CD4-positive, CD25-positive, alpha-beta regulatory T cell (primary cell): ENCODE data around the gene CAPN7. TPM values are rescaled to one million over a fixed set of nuclear protein-coding genes. Genes with fewer than 3 reads are reported as not detected.
A peak's percentile ranks its signal among the peaks of the same experiment; 100 is the strongest.

ENCODE experiments used
- ATAC-seq, 2 donors: fragments of 150-1000 bp; cut with Tn5 transposase; one replicate each; pipeline ENCODE4 v1.10.0; 2021; ENCODE audit warnings: low read depth in 2 of 2, moderate number of reproducible peaks in 2 of 2, moderate library complexity in 1 of 2
- DNase-seq, 3 donors: peaks; one replicate each; pipeline versions ENCODE4 v3.0.0 to v3.0.0-alpha.2; 2012 to 2022; ENCODE audit warnings: mixed read lengths in 1 of 3
- H3K27ac ChIP-seq: one replicate; pipeline ENCODE4 v1.7.0; 2013; ENCODE audit warnings: mild to moderate bottlenecking, low read length; ENCODE audit not compliant: insufficient read depth, poor library complexity, severe bottlenecking
- H3K27me3 ChIP-seq: one replicate; pipeline ENCODE4 v1.7.0; 2013; ENCODE audit warnings: low read length; ENCODE audit not compliant: control insufficient read depth, insufficient read depth
- H3K36me3 ChIP-seq: one replicate; pipeline ENCODE4 v1.7.0; 2013; ENCODE audit warnings: mild to moderate bottlenecking, low read length, moderate library complexity; ENCODE audit not compliant: control insufficient read depth, insufficient read depth
- H3K4me1 ChIP-seq: 2 replicates; pipeline ENCODE4 v1.7.0; 2013; ENCODE audit warnings: mild to moderate bottlenecking, low read length; ENCODE audit not compliant: insufficient read depth, control insufficient read depth, poor library complexity, severe bottlenecking
- H3K4me3 ChIP-seq: one replicate; pipeline ENCODE4 v1.7.0; 2013; ENCODE audit warnings: low read depth, mild to moderate bottlenecking, low read length, moderate library complexity
- H3K9me3 ChIP-seq, 2 experiments: 1 replicate in 1 of 2; 2 replicates in 1 of 2; pipeline ENCODE4 v1.7.0; 2013; ENCODE audit warnings: low read length in 2 of 2, mild to moderate bottlenecking in 1 of 2, moderate library complexity in 1 of 2; ENCODE audit not compliant: control insufficient read depth in 2 of 2
- H3K27ac Mint-ChIP-seq, 3 donors: one replicate each; pipeline ENCODE4 v1.8.0; 2020 to 2022; ENCODE audit warnings: mild to moderate bottlenecking in 3 of 3, mixed read lengths in 3 of 3, moderate library complexity in 2 of 3
- H3K27me3 Mint-ChIP-seq: one replicate; pipeline ENCODE4 v1.8.0; 2022; ENCODE audit warnings: mild to moderate bottlenecking, mixed read lengths
- H3K36me3 Mint-ChIP-seq: one replicate; pipeline ENCODE4 v1.8.0; 2020; ENCODE audit warnings: mixed read lengths
- H3K4me1 Mint-ChIP-seq, 4 donors: one replicate each; pipeline ENCODE4 v1.8.0; 2020 to 2022; ENCODE audit warnings: mixed read lengths in 4 of 4, mild to moderate bottlenecking in 1 of 4
- H3K4me3 Mint-ChIP-seq, 4 donors: one replicate each; pipeline ENCODE4 v1.8.0; 2020 to 2022; ENCODE audit warnings: mild to moderate bottlenecking in 4 of 4, mixed read lengths in 4 of 4, moderate library complexity in 3 of 4
- H3K9me3 Mint-ChIP-seq, 7 donors: one replicate each; pipeline ENCODE4 v1.8.0; 2020 to 2022; ENCODE audit warnings: mixed read lengths in 7 of 7, mild to moderate bottlenecking in 3 of 7, moderate library complexity in 2 of 7
- polyA plus RNA-seq, 4 donors: library from polyadenylated mRNA; unstranded; fragments of 300-500 nt; fragmentation: Illumina TruSeq; gene quantifications; one replicate each; pipeline ENCODE4 v1.2.3, GENCODE V29; 2021
- total RNA-seq: library from RNA; stranded (reverse); gene quantifications from one replicate; pipeline ENCODE4 v1.2.3, GENCODE V29; 2022

Gene CAPN7
- total and polyA plus RNA-seq, 5 donors from 2014 or later, result 21.1 to 62.3 (median 21.7) TPM

DNA sequence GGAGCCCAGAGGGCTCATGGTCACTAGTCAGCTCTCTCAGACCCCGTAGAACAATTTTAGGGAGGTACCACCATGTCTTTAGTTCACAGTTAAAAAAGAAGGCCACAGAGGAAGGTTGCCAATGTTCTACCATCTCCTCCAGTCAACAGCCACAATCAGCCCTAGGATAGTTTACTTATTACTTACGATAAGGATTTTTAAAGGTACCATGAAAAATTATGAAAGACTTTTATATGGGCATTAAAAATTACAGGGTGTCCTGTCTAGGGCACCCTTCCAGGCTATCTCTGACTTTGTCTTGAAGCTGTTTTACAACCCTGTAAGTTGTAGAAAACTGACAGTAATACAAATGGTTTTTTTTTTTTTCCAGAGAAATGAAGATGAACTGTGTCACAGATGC, 57.9 kb downstream of the CAPN7 start:
- H3K27me3 ChIP-seq, result no peaks in the 10 kb centered on the region
- no peaks in the 10 kb centered on the region for H3K9me3 ChIP-seq
- peaks cover 13% of the 10 kb centered on the region for H3K36me3 Mint-ChIP-seq
- no peak overlapping the region for H3K4me3 Mint-ChIP-seq
- H3K27ac ChIP-seq, result no peak overlapping the region
- no peak overlapping the region for H3K4me3 ChIP-seq
- ATAC-seq, result no peak
- H3K4me1 ChIP-seq, result peaks cover 17% of the 10 kb centered on the region
- peaks cover 50% of the 10 kb centered on the region for H3K36me3 ChIP-seq
- peaks cover 6 to 33% (median 27%) of the 10 kb centered on the region in 4 donors for H3K4me1 Mint-ChIP-seq
- H3K9me3 Mint-ChIP-seq, result no peaks in the 10 kb centered on the region
- no peak for DNase-seq
- H3K27ac Mint-ChIP-seq, result peak overlapping the region in 2 of 3 donors; percentile 48 to 64
- H3K27me3 Mint-ChIP-seq, result no peaks in the 10 kb centered on the region

DNA sequence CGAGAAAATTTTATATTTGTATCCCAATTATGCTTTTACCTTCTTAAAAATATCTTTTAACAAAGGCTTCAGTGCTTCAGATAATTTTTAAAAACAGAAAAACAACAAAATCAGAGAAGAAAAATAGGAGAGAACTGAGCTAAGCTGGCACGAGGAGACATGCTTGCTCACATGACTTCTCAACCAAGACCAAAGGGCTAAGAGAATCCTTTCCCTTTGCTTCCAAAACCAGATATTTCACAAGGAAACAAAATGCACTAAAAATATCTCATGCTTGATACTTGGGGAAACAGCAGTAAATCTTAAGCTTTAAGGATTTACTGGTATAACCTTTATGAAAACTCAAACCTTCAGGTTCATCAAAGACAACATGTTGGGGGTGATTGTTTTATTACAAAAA, 58.4 kb downstream of the CAPN7 start:
- Mint-ChIP-seq H3K9me3 (no peaks in the 10 kb centered on the region), H3K4me1 (peaks cover 10 to 38% (median 33%) of the 10 kb centered on the region in 4 donors), H3K27ac (peak overlapping the region; percentile 25 to 64 (median 48)), H3K27me3 (no peaks in the 10 kb centered on the region), H3K36me3 (peaks cover 11% of the 10 kb centered on the region), H3K4me3 (no peak overlapping the region)
- no peak for ATAC-seq
- H3K4me3 ChIP-seq, result no peak overlapping the region
- DNase-seq, result no peak
- peaks cover 23% of the 10 kb centered on the region for H3K4me1 ChIP-seq
- H3K27ac ChIP-seq, result no peak overlapping the region
- peaks cover 44% of the 10 kb centered on the region for H3K36me3 ChIP-seq
- no peaks in the 10 kb centered on the region for H3K9me3 ChIP-seq
- H3K27me3 ChIP-seq, result no peaks in the 10 kb centered on the region

DNA sequence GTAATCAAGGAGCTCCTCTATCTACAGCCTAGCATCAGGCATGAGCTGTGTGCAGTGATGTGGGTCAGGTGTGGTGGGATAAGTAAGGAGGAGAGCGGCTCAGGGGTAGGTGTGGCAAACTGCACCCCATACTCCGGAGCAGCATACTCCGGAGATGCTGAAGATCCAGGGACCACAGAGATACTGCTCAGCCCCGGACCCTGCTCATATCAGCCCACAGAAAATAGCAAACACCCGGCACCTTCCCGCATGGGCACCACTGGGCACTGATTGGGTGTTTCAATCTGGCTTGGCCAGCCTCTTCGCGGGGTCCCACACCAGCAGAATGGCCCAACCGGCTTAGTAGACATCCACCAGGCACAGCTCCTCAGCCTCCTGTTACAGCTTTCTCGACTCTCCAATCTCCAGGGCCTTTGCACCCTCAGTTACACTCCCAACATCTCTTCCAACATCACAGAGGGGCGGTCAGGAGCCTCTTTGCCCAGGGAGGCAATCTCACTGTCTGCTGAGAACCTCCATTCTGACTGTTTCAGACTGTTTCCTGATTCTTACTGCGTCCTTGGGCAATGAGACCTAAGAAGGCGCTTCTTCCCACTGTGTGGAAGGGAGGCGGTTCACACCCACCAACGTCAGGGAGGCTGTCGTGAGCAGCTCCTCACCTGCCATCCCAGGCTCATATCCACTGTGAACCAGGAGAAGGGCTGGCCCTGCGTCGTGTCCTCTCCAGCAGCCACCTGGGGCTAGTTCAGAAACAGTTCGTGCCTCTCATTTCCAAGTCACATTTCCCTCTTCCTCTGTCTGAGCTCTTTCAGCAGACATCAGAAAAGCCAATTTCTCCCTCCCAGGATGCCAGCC, 59.8 kb downstream of the CAPN7 start:
- H3K4me1 ChIP-seq, result peaks cover 37% of the 10 kb centered on the region
- Mint-ChIP-seq H3K4me1 (peaks cover 12 to 51% (median 40%) of the 10 kb centered on the region in 4 donors), H3K27ac (peak overlapping the region; percentile 49 to 55 (median 52)), H3K9me3 (no peaks in the 10 kb centered on the region), H3K36me3 (no peaks in the 10 kb centered on the region), H3K27me3 (no peaks in the 10 kb centered on the region), H3K4me3 (peak overlapping the region in 1 of 4 donors; percentile 38)
- no peak for DNase-seq
- H3K27me3 ChIP-seq, result no peaks in the 10 kb centered on the region
- no peak overlapping the region for H3K27ac ChIP-seq
- H3K4me3 ChIP-seq, result no peak overlapping the region
- H3K36me3 ChIP-seq, result peaks cover 30% of the 10 kb centered on the region
- ATAC-seq, result no peak
- no peaks in the 10 kb centered on the region for H3K9me3 ChIP-seq

DNA sequence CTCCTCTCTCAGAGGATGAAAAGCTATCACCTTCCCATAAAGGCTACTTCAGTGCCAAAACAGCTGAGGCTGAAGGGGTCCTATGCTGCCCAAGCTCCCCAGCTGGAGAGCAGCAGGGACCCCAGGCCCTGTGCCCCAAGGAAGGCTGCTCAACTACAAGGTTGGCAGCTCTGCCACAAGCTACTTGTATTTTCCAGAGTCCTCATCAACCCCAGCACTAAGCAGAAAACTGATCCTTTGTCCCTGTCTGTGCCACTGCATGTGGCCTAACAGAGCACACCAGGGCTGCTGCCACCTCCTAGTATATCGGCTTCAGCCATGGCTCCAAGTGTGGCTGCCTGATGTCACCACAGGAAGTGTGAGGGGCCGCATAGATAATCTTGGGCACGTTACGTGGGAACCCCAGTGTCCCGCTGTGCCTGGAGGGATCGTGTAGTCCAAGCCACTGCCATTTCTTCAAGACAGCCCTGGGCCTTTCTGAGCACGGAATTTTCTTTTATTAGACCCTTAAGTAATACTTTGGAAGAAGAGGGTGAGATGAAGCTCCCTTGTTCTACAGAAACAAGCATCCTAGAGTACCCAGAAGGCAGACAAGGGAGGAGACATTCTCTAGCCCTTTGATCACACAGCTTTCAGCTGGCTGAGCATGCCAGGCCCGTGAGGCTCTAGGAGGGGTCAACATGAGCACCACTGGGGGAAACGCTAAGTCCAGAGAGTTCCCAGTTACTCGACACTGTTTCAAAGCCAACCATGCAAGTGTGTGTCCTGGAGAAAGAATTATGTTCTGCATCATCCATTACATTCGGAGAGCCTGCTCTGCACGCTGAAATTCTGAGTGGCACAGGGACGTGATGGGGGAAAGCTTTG, 60.7 kb downstream of the CAPN7 start:
- ATAC-seq (no peak), DNase-seq (no peak)
- H3K27ac ChIP-seq, result no peak overlapping the region
- no peaks in the 10 kb centered on the region for H3K27me3 ChIP-seq
- H3K36me3 Mint-ChIP-seq, result no peaks in the 10 kb centered on the region
- H3K27ac Mint-ChIP-seq, result peak overlapping the region in 1 of 3 donors; percentile 52
- H3K9me3 ChIP-seq, result no peaks in the 10 kb centered on the region
- peaks cover 46% of the 10 kb centered on the region for H3K4me1 ChIP-seq
- H3K27me3 Mint-ChIP-seq, result peaks cover 3% of the 10 kb centered on the region
- no peak overlapping the region for H3K4me3 ChIP-seq
- no peaks in the 10 kb centered on the region for H3K9me3 Mint-ChIP-seq
- H3K36me3 ChIP-seq, result peaks cover 22% of the 10 kb centered on the region
- peaks cover 16 to 57% (median 41%) of the 10 kb centered on the region in 4 donors for H3K4me1 Mint-ChIP-seq
- no peak overlapping the region for H3K4me3 Mint-ChIP-seq

DNA sequence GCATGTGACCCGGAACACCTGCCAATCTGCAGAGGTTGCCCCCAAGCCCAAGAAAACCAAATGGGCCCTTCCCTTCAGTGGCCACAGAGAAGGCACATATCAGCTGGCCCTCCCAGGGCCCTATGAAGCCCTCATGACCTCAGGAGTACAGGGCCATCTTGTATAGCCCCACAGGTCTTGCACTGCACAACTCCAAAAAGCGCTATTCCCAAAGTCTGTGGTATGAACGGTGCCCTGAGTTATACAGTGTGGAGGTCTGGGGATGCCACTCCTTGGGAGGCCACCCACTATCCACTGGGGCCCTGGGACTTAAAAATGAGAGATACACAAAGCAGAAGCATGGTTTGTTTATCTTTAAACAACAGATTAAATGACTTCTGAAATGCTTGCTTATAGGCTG, 61.5 kb downstream of the CAPN7 start:
- peaks cover 4% of the 10 kb centered on the region for H3K27me3 Mint-ChIP-seq
- peak overlapping the region in 1 of 4 donors; percentile 89 for H3K4me3 Mint-ChIP-seq
- H3K27me3 ChIP-seq, result no peaks in the 10 kb centered on the region
- peak overlapping the region in 1 of 3 donors; percentile 87 for H3K27ac Mint-ChIP-seq
- DNase-seq, result no peak
- peaks cover 22 to 65% (median 49%) of the 10 kb centered on the region in 4 donors for H3K4me1 Mint-ChIP-seq
- peaks cover 18% of the 10 kb centered on the region for H3K36me3 ChIP-seq
- no peak for ATAC-seq
- H3K9me3 Mint-ChIP-seq, result no peaks in the 10 kb centered on the region
- no peaks in the 10 kb centered on the region for H3K9me3 ChIP-seq
- no peak overlapping the region for H3K4me3 ChIP-seq
- H3K36me3 Mint-ChIP-seq, result no peaks in the 10 kb centered on the region
- peaks cover 53% of the 10 kb centered on the region for H3K4me1 ChIP-seq
- H3K27ac ChIP-seq, result no peak overlapping the region

DNA sequence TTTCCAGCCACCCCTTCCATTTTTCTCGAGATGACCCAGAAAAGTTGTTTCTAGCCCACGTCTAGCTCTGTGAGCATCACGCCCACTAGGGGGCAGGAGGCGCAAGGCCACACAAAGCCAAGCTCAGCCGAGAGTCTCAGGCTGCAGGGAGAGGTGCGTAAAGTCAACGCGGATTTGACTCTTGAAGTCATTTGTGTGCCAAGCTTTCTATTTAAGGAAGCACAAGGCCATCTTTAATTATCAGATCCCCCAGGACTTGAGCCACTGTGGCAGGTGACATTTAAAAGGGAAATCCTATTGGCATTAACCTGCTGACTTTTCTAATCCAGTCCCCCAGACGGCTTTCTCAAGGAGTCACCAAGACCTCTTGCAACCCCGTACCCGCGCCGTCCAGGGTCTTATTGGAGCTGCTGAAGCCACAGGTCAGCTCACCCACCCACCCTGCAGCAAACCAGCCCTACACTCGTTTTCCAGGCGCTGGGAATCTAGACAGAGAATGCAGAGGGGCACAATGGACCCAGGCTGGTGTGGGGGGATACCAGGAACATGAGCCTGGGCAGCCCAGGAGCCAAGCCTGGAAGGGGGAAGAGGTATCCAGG, 62.1 kb downstream of the CAPN7 start:
- Histone ChIP-seq H3K27ac (peak overlapping the region; percentile 87), H3K4me1 (peaks cover 59% of the 10 kb centered on the region), H3K27me3 (no peaks in the 10 kb centered on the region), H3K9me3 (no peaks in the 10 kb centered on the region), H3K36me3 (peaks cover 18% of the 10 kb centered on the region), H3K4me3 (no peak overlapping the region)
- DNase-seq (peak; percentile 74 to 90 (median 85)), ATAC-seq (peak; percentile 49)
- Mint-ChIP-seq H3K4me1 (peaks cover 22 to 71% (median 52%) of the 10 kb centered on the region in 4 donors), H3K36me3 (no peaks in the 10 kb centered on the region), H3K9me3 (no peaks in the 10 kb centered on the region), H3K27me3 (peaks cover 4% of the 10 kb centered on the region), H3K4me3 (peak overlapping the region; percentile 23 to 89 (median 52)), H3K27ac (peak overlapping the region in 2 of 3 donors; percentile 86 to 87)
